Lower lobe of right lung (tissue), 2 donors: ENCODE data around the gene PHACTR3. TPM values are rescaled to one million over a fixed set of nuclear protein-coding genes. Genes with fewer than 3 reads are reported as not detected.

Experiments
- ATAC-seq, 2 donors: fragments of 200-7000 bp; cut with Tn5 transposase; one replicate each; pipeline ENCODE4 v1.9.1; 2020 to 2022; ENCODE audit warnings: mild to moderate bottlenecking in 2 of 2, moderate library complexity in 2 of 2
- DNase-seq: peaks from one replicate; pipeline ENCODE4 v3.0.0-alpha.2; 2020
- H3K27ac ChIP-seq: fragments of 200-600 bp; one replicate; pipeline ENCODE4 v1.8.0; 2022
- H3K27me3 ChIP-seq: fragments of 200-600 bp; one replicate; pipeline ENCODE4 v1.8.0; 2022; ENCODE audit warnings: low read depth
- H3K36me3 ChIP-seq: fragments of 200-600 bp; one replicate; pipeline ENCODE4 v1.8.0; 2022; ENCODE audit warnings: mild to moderate bottlenecking
- H3K4me1 ChIP-seq: fragments of 200-600 bp; one replicate; pipeline ENCODE4 v1.8.0; 2022
- H3K4me3 ChIP-seq: fragments of 200-600 bp; one replicate; pipeline ENCODE4 v1.8.0; 2022; ENCODE audit warnings: mild to moderate bottlenecking
- H3K9me3 ChIP-seq: fragments of 200-600 bp; one replicate; pipeline ENCODE4 v1.8.0; 2022
- CTCF ChIP-seq: fragments of 200-600 bp; IDR thresholded peaks from one replicate; pipeline ENCODE4 v1.8.0; 2022; ENCODE audit warnings: antibody characterized with exemption, mild to moderate bottlenecking
- intact Hi-C: fragments of 100-400 bp; cut with DNase I; formaldehyde crosslinking; loops from one replicate; pipeline ENCODE4 v1.11.0; 2022
- total RNA-seq: library from RNA; stranded (reverse); fragmentation: NEBNext Ultra II Directional; extraction: Animal tissue kit (Norgen Biotek cat#: 25700); gene quantifications from one replicate; pipeline ENCODE4 v1.2.1, GENCODE V29; 2021
- donor health status: DM: no; HTN: yes; CAD: no; lungs with severe emphysema.

Gene PHACTR3
- total RNA-seq, 1 donor from 2014 or later = 9.0 TPM

- ATAC-seq = no peak
- no peaks in the 10 kb centered on the region for H3K4me1 ChIP-seq
- H3K36me3 ChIP-seq = no peaks in the 10 kb centered on the region
- no peaks in the 10 kb centered on the region for H3K9me3 ChIP-seq
- no peak overlapping the region for H3K4me3 ChIP-seq
- intact Hi-C loops = no loop called here
- TF ChIP-seq CTCF = no peak
- no peak overlapping the region for H3K27ac ChIP-seq
- no peak for DNase-seq
- peaks cover 22% of the 10 kb centered on the region for H3K27me3 ChIP-seq
These were observed 73.2 kb downstream of the PHACTR3 start for GRCh38 chr20:59677586-59677985.

GRCh38 chr20:59678288-59678687, 73.9 kb downstream of the PHACTR3 start:
- H3K36me3 ChIP-seq = no peaks in the 10 kb centered on the region
- no peak overlapping the region for H3K4me3 ChIP-seq
- H3K27ac ChIP-seq = no peak overlapping the region
- intact Hi-C loops = no loop called here
- no peak for DNase-seq
- H3K4me1 ChIP-seq = no peaks in the 10 kb centered on the region
- H3K9me3 ChIP-seq = no peaks in the 10 kb centered on the region
- no peak for ATAC-seq
- no peak for TF ChIP-seq CTCF
- H3K27me3 ChIP-seq = peaks cover 22% of the 10 kb centered on the region

GRCh38 chr20:59678951-59679350, 74.6 kb downstream of the PHACTR3 start:
- peaks cover 22% of the 10 kb centered on the region for H3K27me3 ChIP-seq
- intact Hi-C loops = no loop called here
- no peaks in the 10 kb centered on the region for H3K4me1 ChIP-seq
- DNase-seq (no peak), ATAC-seq (no peak)
- no peaks in the 10 kb centered on the region for H3K9me3 ChIP-seq
- H3K27ac ChIP-seq = no peak overlapping the region
- no peak overlapping the region for H3K4me3 ChIP-seq
- no peaks in the 10 kb centered on the region for H3K36me3 ChIP-seq
- TF ChIP-seq CTCF = no peak

- ATAC-seq (no peak), DNase-seq (no peak)
- no peaks in the 10 kb centered on the region for H3K36me3 ChIP-seq
- intact Hi-C loops = no loop called here
- no peak for TF ChIP-seq CTCF
- H3K27me3 ChIP-seq = peaks cover 20% of the 10 kb centered on the region
- H3K27ac ChIP-seq = no peak overlapping the region
- no peak overlapping the region for H3K4me3 ChIP-seq
- no peaks in the 10 kb centered on the region for H3K4me1 ChIP-seq
- H3K9me3 ChIP-seq = no peaks in the 10 kb centered on the region
These were observed 75.9 kb downstream of the PHACTR3 start for GRCh38 chr20:59680148-59680650.

GRCh38 chr20:59680852-59681251, 76.5 kb downstream of the PHACTR3 start:
- Histone ChIP-seq H3K27me3 (peaks cover 14% of the 10 kb centered on the region), H3K4me3 (no peak overlapping the region), H3K27ac (no peak overlapping the region), H3K36me3 (no peaks in the 10 kb centered on the region), H3K9me3 (no peaks in the 10 kb centered on the region), H3K4me1 (no peaks in the 10 kb centered on the region)
- no peak for TF ChIP-seq CTCF
- intact Hi-C loops = no loop called here
- no peak for DNase-seq
- no peak for ATAC-seq

- TF ChIP-seq CTCF = no peak
- Histone ChIP-seq H3K27me3 (peaks cover 5% of the 10 kb centered on the region), H3K4me3 (no peak overlapping the region), H3K36me3 (no peaks in the 10 kb centered on the region), H3K27ac (no peak overlapping the region), H3K4me1 (no peaks in the 10 kb centered on the region), H3K9me3 (no peaks in the 10 kb centered on the region)
- intact Hi-C loops = no loop called here
- ATAC-seq = no peak
- no peak for DNase-seq
These were observed 78.3 kb downstream of the PHACTR3 start for GRCh38 chr20:59682603-59683002.
